SHP77 (cell line): Measurements from ENCODE around the gene MXD3.
"Not testable (repeated sequence)": the region's sequence is repeated elsewhere in the genome, so short reads cannot be mapped to it uniquely, and the experiment has no call there.

ENCODE experiments used
- DNase-seq, 2 experiments: peaks; one replicate each; lab custom pipeline; 2025; lab: John Stamatoyannopoulos, UW

MXD3 gene

GRCh38 chr5:177265395-177265794 is 46.3 kb downstream of the MXD3 start:
- DNase-seq = no peak

GRCh38 chr5:177264178-177264577 is 47.5 kb downstream of the MXD3 start:
- no peak for DNase-seq

- no peak for DNase-seq
Measured at GRCh38 chr5:177261510-177261909, 50.2 kb downstream of the MXD3 start.

- no peak for DNase-seq
Measured at GRCh38 chr5:177260961-177261360, 50.7 kb downstream of the MXD3 start.

- not testable (repeated sequence) for DNase-seq
Measured at GRCh38 chr5:177258711-177259110, 53.0 kb downstream of the MXD3 start.
